ENCODE measurements around the gene KANSL1.

KANSL1 gene

GRCh38 chr17:46128453-46128852 lies 64.8 kb downstream of the KANSL1 start:
- Histone ChIP-seq H3K79me1 (replicated peaks; ENCODE audit: low read length, poor library complexity, severe bottlenecking) (peaks cover 4% of the 10 kb centered on the region), H3K4ac (ENCODE audit: low read depth in 1 of 2, low read length in 2 of 2) (no peak overlapping the region), H2AK5ac (ENCODE audit: low read length, severe bottlenecking) (no peak overlapping the region), H3K4me3 (ENCODE audit: insufficient read depth in 1 of 2, low read depth in 1 of 2, low read length in 2 of 2) (no peak overlapping the region), H2BK120ac (ENCODE audit: low read depth, low read length) (no peak overlapping the region), H2AFZ (ENCODE audit: low read depth, low read length) (no peak overlapping the region), H4K91ac (ENCODE audit: low read length) (no peak overlapping the region), H4K8ac (ENCODE audit: low read length) (no peak overlapping the region), H2BK15ac (ENCODE audit: low read depth, poor library complexity, severe bottlenecking) (no peak overlapping the region), H3K9ac (ENCODE audit: low read length) (no peak overlapping the region), H3K27me3 (ENCODE audit: control insufficient read depth in 1 of 2, insufficient read depth in 1 of 2, low read length in 2 of 2) (no peaks in the 10 kb centered on the region), H2BK12ac (ENCODE audit: low read length in 2 of 2) (no peak overlapping the region), H3K4me2 (ENCODE audit: low read length, poor library complexity, severe bottlenecking) (no peak overlapping the region), H3K14ac (ENCODE audit: low read length in 2 of 2) (no peak overlapping the region), H3K18ac (ENCODE audit: low read depth in 1 of 2, low read length in 2 of 2) (no peak overlapping the region), H3K27ac (ENCODE audit: low read length, poor library complexity, severe bottlenecking) (no peak overlapping the region), H3K4me1 (ENCODE audit: control insufficient read depth, insufficient read depth, low read depth, low read length) (peaks cover 4% of the 10 kb centered on the region), H3K23ac (ENCODE audit: low read length in 2 of 2) (no peak overlapping the region), H2BK5ac (ENCODE audit: low read depth, low read length, poor library complexity, severe bottlenecking) (no peak overlapping the region), H3K36me3 (ENCODE audit: control insufficient read depth in 1 of 2, insufficient read depth in 2 of 2, low read depth in 1 of 2, low read length in 2 of 2) (peaks cover 4 to 30% of the 10 kb centered on the region in 2 experiments), H3K9me3 (ENCODE audit: control insufficient read depth, low read length) (no peaks in the 10 kb centered on the region)
- no peak for DNase-seq
- 93% methylated on average over 4 of the region's 4 CpGs for WGBS

- Histone ChIP-seq H3K27me3 (ENCODE audit: control insufficient read depth in 1 of 2, insufficient read depth in 1 of 2, low read length in 2 of 2) (no peaks in the 10 kb centered on the region), H2BK5ac (ENCODE audit: low read depth, low read length, poor library complexity, severe bottlenecking) (no peak overlapping the region), H3K36me3 (ENCODE audit: control insufficient read depth in 1 of 2, insufficient read depth in 2 of 2, low read depth in 1 of 2, low read length in 2 of 2) (peaks cover 1 to 23% of the 10 kb centered on the region in 2 experiments), H2BK120ac (ENCODE audit: low read depth, low read length) (no peak overlapping the region), H2AFZ (ENCODE audit: low read depth, low read length) (no peak overlapping the region), H3K14ac (ENCODE audit: low read length in 2 of 2) (no peak overlapping the region), H3K9me3 (ENCODE audit: control insufficient read depth, low read length) (no peaks in the 10 kb centered on the region), H2BK12ac (ENCODE audit: low read length in 2 of 2) (no peak overlapping the region), H3K4me2 (ENCODE audit: low read length, poor library complexity, severe bottlenecking) (no peak overlapping the region), H2BK15ac (ENCODE audit: low read depth, poor library complexity, severe bottlenecking) (no peak overlapping the region), H4K8ac (ENCODE audit: low read length) (no peak overlapping the region), H2AK5ac (ENCODE audit: low read length, severe bottlenecking) (no peak overlapping the region), H3K9ac (ENCODE audit: low read length) (no peak overlapping the region), H3K27ac (ENCODE audit: low read length, poor library complexity, severe bottlenecking) (no peak overlapping the region), H4K91ac (ENCODE audit: low read length) (no peak overlapping the region), H3K79me1 (replicated peaks; ENCODE audit: low read length, poor library complexity, severe bottlenecking) (peaks cover 3% of the 10 kb centered on the region), H3K4me3 (ENCODE audit: insufficient read depth in 1 of 2, low read depth in 1 of 2, low read length in 2 of 2) (no peak overlapping the region), H3K18ac (ENCODE audit: low read depth in 1 of 2, low read length in 2 of 2) (no peak overlapping the region), H3K4ac (ENCODE audit: low read depth in 1 of 2, low read length in 2 of 2) (no peak overlapping the region), H3K23ac (ENCODE audit: low read length in 2 of 2) (no peak overlapping the region), H3K4me1 (ENCODE audit: control insufficient read depth, insufficient read depth, low read depth, low read length) (peaks cover 4% of the 10 kb centered on the region)
- no peak for DNase-seq
- WGBS, result 100% methylated on average over 2 of the region's 2 CpGs
Observed at GRCh38 chr17:46127524-46127923, 65.7 kb downstream of the KANSL1 start.

GRCh38 chr17:46126840-46127239 lies 66.4 kb downstream of the KANSL1 start:
- no peak overlapping the region for H3K23ac ChIP-seq (ENCODE audit: low read length in 2 of 2)
- H2AFZ ChIP-seq (ENCODE audit: low read depth, low read length), result no peak overlapping the region
- no peaks in the 10 kb centered on the region for H3K27me3 ChIP-seq (ENCODE audit: control insufficient read depth in 1 of 2, insufficient read depth in 1 of 2, low read length in 2 of 2)
- H3K18ac ChIP-seq (ENCODE audit: low read depth in 1 of 2, low read length in 2 of 2), result no peak overlapping the region
- no peak overlapping the region for H3K4me3 ChIP-seq (ENCODE audit: insufficient read depth in 1 of 2, low read depth in 1 of 2, low read length in 2 of 2)
- peaks cover 0 to 18% of the 10 kb centered on the region in 2 experiments for H3K36me3 ChIP-seq (ENCODE audit: control insufficient read depth in 1 of 2, insufficient read depth in 2 of 2, low read depth in 1 of 2, low read length in 2 of 2)
- 83% methylated on average over 1 of the region's 1 CpG for WGBS
- no peak overlapping the region for H2AK5ac ChIP-seq (ENCODE audit: low read length, severe bottlenecking)
- no peak overlapping the region for H4K91ac ChIP-seq (ENCODE audit: low read length)
- H3K9ac ChIP-seq (ENCODE audit: low read length), result no peak overlapping the region
- H3K79me1 ChIP-seq (replicated peaks; ENCODE audit: low read length, poor library complexity, severe bottlenecking), result peaks cover 3% of the 10 kb centered on the region
- no peak overlapping the region for H3K14ac ChIP-seq (ENCODE audit: low read length in 2 of 2)
- no peak overlapping the region for H2BK12ac ChIP-seq (ENCODE audit: low read length in 2 of 2)
- no peak overlapping the region for H3K4ac ChIP-seq (ENCODE audit: low read depth in 1 of 2, low read length in 2 of 2)
- peaks cover 4% of the 10 kb centered on the region for H3K4me1 ChIP-seq (ENCODE audit: control insufficient read depth, insufficient read depth, low read depth, low read length)
- no peak overlapping the region for H4K8ac ChIP-seq (ENCODE audit: low read length)
- H3K27ac ChIP-seq (ENCODE audit: low read length, poor library complexity, severe bottlenecking), result no peak overlapping the region
- H2BK5ac ChIP-seq (ENCODE audit: low read depth, low read length, poor library complexity, severe bottlenecking), result no peak overlapping the region
- no peak overlapping the region for H3K4me2 ChIP-seq (ENCODE audit: low read length, poor library complexity, severe bottlenecking)
- no peak overlapping the region for H2BK120ac ChIP-seq (ENCODE audit: low read depth, low read length)
- DNase-seq, result no peak
- H3K9me3 ChIP-seq (ENCODE audit: control insufficient read depth, low read length), result no peaks in the 10 kb centered on the region
- no peak overlapping the region for H2BK15ac ChIP-seq (ENCODE audit: low read depth, poor library complexity, severe bottlenecking)

GRCh38 chr17:46125831-46126230 lies 67.4 kb downstream of the KANSL1 start:
- no peak overlapping the region for H3K4ac ChIP-seq (ENCODE audit: low read depth in 1 of 2, low read length in 2 of 2)
- 94% methylated on average over 6 of the region's 6 CpGs for WGBS
- H2BK120ac ChIP-seq (ENCODE audit: low read depth, low read length), result no peak overlapping the region
- H3K27ac ChIP-seq (ENCODE audit: low read length, poor library complexity, severe bottlenecking), result no peak overlapping the region
- H2BK12ac ChIP-seq (ENCODE audit: low read length in 2 of 2), result no peak overlapping the region
- no peaks in the 10 kb centered on the region for H3K9me3 ChIP-seq (ENCODE audit: control insufficient read depth, low read length)
- H4K91ac ChIP-seq (ENCODE audit: low read length), result no peak overlapping the region
- H2BK15ac ChIP-seq (ENCODE audit: low read depth, poor library complexity, severe bottlenecking), result no peak overlapping the region
- peaks cover 5% of the 10 kb centered on the region for H3K79me1 ChIP-seq (replicated peaks; ENCODE audit: low read length, poor library complexity, severe bottlenecking)
- peaks cover 3% of the 10 kb centered on the region for H3K4me1 ChIP-seq (ENCODE audit: control insufficient read depth, insufficient read depth, low read depth, low read length)
- H3K18ac ChIP-seq (ENCODE audit: low read depth in 1 of 2, low read length in 2 of 2), result no peak overlapping the region
- H2BK5ac ChIP-seq (ENCODE audit: low read depth, low read length, poor library complexity, severe bottlenecking), result no peak overlapping the region
- no peak overlapping the region for H3K4me2 ChIP-seq (ENCODE audit: low read length, poor library complexity, severe bottlenecking)
- no peak overlapping the region for H4K8ac ChIP-seq (ENCODE audit: low read length)
- H3K9ac ChIP-seq (ENCODE audit: low read length), result no peak overlapping the region
- no peaks in the 10 kb centered on the region for H3K27me3 ChIP-seq (ENCODE audit: control insufficient read depth in 1 of 2, insufficient read depth in 1 of 2, low read length in 2 of 2)
- peaks cover 0 to 18% of the 10 kb centered on the region in 2 experiments for H3K36me3 ChIP-seq (ENCODE audit: control insufficient read depth in 1 of 2, insufficient read depth in 2 of 2, low read depth in 1 of 2, low read length in 2 of 2)
- H2AK5ac ChIP-seq (ENCODE audit: low read length, severe bottlenecking), result no peak overlapping the region
- H2AFZ ChIP-seq (ENCODE audit: low read depth, low read length), result no peak overlapping the region
- no peak for DNase-seq
- no peak overlapping the region for H3K4me3 ChIP-seq (ENCODE audit: insufficient read depth in 1 of 2, low read depth in 1 of 2, low read length in 2 of 2)
- no peak overlapping the region for H3K14ac ChIP-seq (ENCODE audit: low read length in 2 of 2)
- no peak overlapping the region for H3K23ac ChIP-seq (ENCODE audit: low read length in 2 of 2)

Measured in mesenchymal stem cell (in vitro differentiated cells and primary cell).